DOHH2 (cell line): Measurements from ENCODE around the gene PPP2R3A.

Experiments
- H3F3A ChIP-seq: fragments of 200-600 bp; sonication (generic), shearing (Covaris generic); 2 replicates; pipeline ENCODE4 v1.6.0; 2016; ENCODE audit warnings: antibody characterized with exemption, mild to moderate bottlenecking; ENCODE audit not compliant: control insufficient read depth, insufficient read depth
- H3K27ac ChIP-seq: fragments of 200-600 bp; sonication (generic); 2 replicates; pipeline ENCODE4 v1.5.1; 2014; ENCODE audit warnings: low read depth, mild to moderate bottlenecking, low read length, moderate library complexity
- H3K27me3 ChIP-seq: fragments of 200-600 bp; sonication (generic); 2 replicates; pipeline ENCODE4 v1.6.1; 2014; ENCODE audit warnings: mild to moderate bottlenecking, low read length, mixed read lengths; ENCODE audit not compliant: control insufficient read depth
- H3K36me3 ChIP-seq: fragments of 200-600 bp; sonication (generic); 2 replicates; pipeline ENCODE4 v1.6.1; 2014; ENCODE audit warnings: mild to moderate bottlenecking, low read length, moderate library complexity, mixed read lengths; ENCODE audit not compliant: control insufficient read depth
- H3K4me1 ChIP-seq: fragments of 200-600 bp; sonication (generic); 2 replicates; pipeline ENCODE4 v1.6.1; 2014; ENCODE audit warnings: mild to moderate bottlenecking, low read length, mixed read lengths; ENCODE audit not compliant: control insufficient read depth
- H3K4me2 ChIP-seq: fragments of 200-600 bp; sonication (generic); 2 replicates; pipeline ENCODE4 v1.6.0; 2014; ENCODE audit warnings: mild to moderate bottlenecking, low read length, moderate library complexity
- H3K4me3 ChIP-seq: fragments of 200-600 bp; sonication (generic); 2 replicates; pipeline ENCODE4 v1.5.1; 2014; ENCODE audit warnings: mild to moderate bottlenecking, low read length, mixed read lengths
- H3K79me2 ChIP-seq: fragments of 200-600 bp; sonication (generic); 2 replicates; pipeline ENCODE4 v1.6.1; 2014; ENCODE audit warnings: mild to moderate bottlenecking, low read length, mixed read lengths; ENCODE audit not compliant: control insufficient read depth
- H3K9me2 ChIP-seq: fragments of 200-600 bp; sonication (generic); replicated peaks from 2 replicates; pipeline ENCODE4 v1.6.1; 2014; ENCODE audit warnings: mild to moderate bottlenecking, low read length, mixed read lengths; ENCODE audit not compliant: control insufficient read depth
- H3K9me3 ChIP-seq: fragments of 200-600 bp; sonication (generic); 2 replicates; pipeline ENCODE4 v1.6.1; 2014; ENCODE audit warnings: antibody characterized with exemption, low read length, mixed read lengths; ENCODE audit not compliant: control insufficient read depth, insufficient read depth
- H4K20me1 ChIP-seq: fragments of 200-600 bp; sonication (generic); 2 replicates; pipeline ENCODE4 v1.6.0; 2014; ENCODE audit warnings: low read depth, mild to moderate bottlenecking, antibody characterized with exemption, low read length, moderate library complexity; ENCODE audit not compliant: control insufficient read depth, insufficient read depth
- CTCF ChIP-seq: fragments of 200-600 bp; sonication (generic); IDR thresholded peaks from one replicate; pipeline ENCODE4 v1.5.1; 2014; ENCODE audit warnings: antibody characterized with exemption, mild to moderate bottlenecking, low read depth, low read length; ENCODE audit not compliant: poor library complexity, severe bottlenecking
- EZH2phosphoT487 ChIP-seq: fragments of 200-600 bp; sonication (generic); IDR thresholded peaks from 2 replicates; pipeline ENCODE4 v1.6.1; 2017; ENCODE audit warnings: borderline replicate concordance, mild to moderate bottlenecking, antibody characterized with exemption, low read length, moderate library complexity, mixed read lengths

Gene PPP2R3A

GRCh38 chr3:136186846-136187245 is 221.3 kb downstream of the PPP2R3A start:
- peaks cover 28% of the 10 kb centered on the region for H3K36me3 ChIP-seq
- H3K79me2 ChIP-seq = peaks cover 100% of the 10 kb centered on the region
- no peak overlapping the region for H3K4me3 ChIP-seq
- no peak overlapping the region for H3K27ac ChIP-seq
- no peaks in the 10 kb centered on the region for H3K9me2 ChIP-seq
- peaks cover 4% of the 10 kb centered on the region; the same call in 1 of the 2 replicates for H3F3A ChIP-seq
- TF ChIP-seq CTCF = no peak
- TF ChIP-seq EZH2phosphoT487 = no peak
- peaks cover 78% of the 10 kb centered on the region for H4K20me1 ChIP-seq
- no peaks in the 10 kb centered on the region for H3K27me3 ChIP-seq
- H3K9me3 ChIP-seq = no peaks in the 10 kb centered on the region
- H3K4me2 ChIP-seq = peak overlapping the region; percentile 36
- H3K4me1 ChIP-seq = peaks cover 66% of the 10 kb centered on the region

DNA sequence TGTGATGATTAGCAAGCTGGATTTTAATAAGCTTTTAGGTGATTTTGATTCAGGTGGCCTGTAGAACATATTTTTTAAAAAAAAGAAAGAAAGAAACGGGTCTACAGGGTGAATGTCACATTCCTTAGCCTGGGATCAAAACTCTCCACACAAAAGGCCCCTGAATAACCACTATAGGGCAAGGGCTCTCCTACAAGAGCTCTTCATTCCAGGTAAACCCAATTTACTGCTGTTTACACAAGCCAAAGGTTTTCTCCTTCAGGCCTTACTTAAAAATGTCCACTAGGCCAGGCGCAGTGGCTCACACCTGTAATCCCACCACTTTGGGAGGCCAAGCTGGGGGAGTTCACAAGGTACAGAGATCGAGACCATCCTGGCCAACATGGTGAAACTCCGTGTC is 222.3 kb downstream of the PPP2R3A start:
- peak overlapping the region; percentile 36; the same call in 1 of the 2 replicates for H3K4me2 ChIP-seq
- H3K4me3 ChIP-seq = no peak overlapping the region
- peaks cover 77% of the 10 kb centered on the region for H4K20me1 ChIP-seq

DNA sequence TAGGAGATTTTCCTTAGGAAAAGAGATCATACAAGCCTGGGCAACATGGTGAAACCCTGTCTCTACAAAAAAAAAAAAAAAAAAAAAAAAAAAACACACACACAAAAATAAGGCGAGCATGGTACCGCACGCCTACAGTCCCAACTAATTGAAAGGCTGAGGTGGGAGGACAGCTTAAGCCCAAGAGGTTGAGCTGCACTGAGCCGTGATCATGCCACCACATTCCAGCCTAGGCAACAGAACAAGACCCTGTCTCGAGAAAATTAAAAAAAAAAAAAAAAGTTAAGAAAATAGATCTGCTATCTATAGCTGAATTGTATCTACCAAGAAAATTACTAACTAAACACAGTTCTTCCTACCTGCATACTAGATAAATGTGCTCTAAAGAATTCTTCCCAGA is 223.5 kb downstream of the PPP2R3A start:
- Histone ChIP-seq H3K9me2 (no peaks in the 10 kb centered on the region), H3K27me3 (no peaks in the 10 kb centered on the region), H3K4me1 (peaks cover 65% of the 10 kb centered on the region), H3F3A (peaks cover 4% of the 10 kb centered on the region; the same call in 1 of the 2 replicates), H3K4me3 (no peak overlapping the region), H3K4me2 (peak overlapping the region; percentile 36; the same call in 1 of the 2 replicates), H3K79me2 (peaks cover 100% of the 10 kb centered on the region), H3K27ac (no peak overlapping the region), H3K9me3 (no peaks in the 10 kb centered on the region), H4K20me1 (peaks cover 78% of the 10 kb centered on the region), H3K36me3 (peaks cover 45% of the 10 kb centered on the region)
- no peak for TF ChIP-seq EZH2phosphoT487
- no peak for TF ChIP-seq CTCF

More for the DNA sequence above, 222.3 kb downstream of the PPP2R3A start:
- peaks cover 4% of the 10 kb centered on the region; the same call in 1 of the 2 replicates for H3F3A ChIP-seq
- no peak overlapping the region for H3K27ac ChIP-seq
- no peaks in the 10 kb centered on the region for H3K9me2 ChIP-seq
- H3K27me3 ChIP-seq = no peaks in the 10 kb centered on the region
- TF ChIP-seq EZH2phosphoT487 (no peak), CTCF (no peak)
- peaks cover 100% of the 10 kb centered on the region for H3K79me2 ChIP-seq
- H3K9me3 ChIP-seq = no peaks in the 10 kb centered on the region
- H3K4me1 ChIP-seq = peaks cover 65% of the 10 kb centered on the region
- peaks cover 34% of the 10 kb centered on the region for H3K36me3 ChIP-seq
